ENCODE results near the gene CAPN9.
"Not testable (repeated sequence)": the region's sequence is repeated elsewhere in the genome, so short reads cannot be mapped to it uniquely, and the experiment has no call there.

Gene CAPN9

DNA sequence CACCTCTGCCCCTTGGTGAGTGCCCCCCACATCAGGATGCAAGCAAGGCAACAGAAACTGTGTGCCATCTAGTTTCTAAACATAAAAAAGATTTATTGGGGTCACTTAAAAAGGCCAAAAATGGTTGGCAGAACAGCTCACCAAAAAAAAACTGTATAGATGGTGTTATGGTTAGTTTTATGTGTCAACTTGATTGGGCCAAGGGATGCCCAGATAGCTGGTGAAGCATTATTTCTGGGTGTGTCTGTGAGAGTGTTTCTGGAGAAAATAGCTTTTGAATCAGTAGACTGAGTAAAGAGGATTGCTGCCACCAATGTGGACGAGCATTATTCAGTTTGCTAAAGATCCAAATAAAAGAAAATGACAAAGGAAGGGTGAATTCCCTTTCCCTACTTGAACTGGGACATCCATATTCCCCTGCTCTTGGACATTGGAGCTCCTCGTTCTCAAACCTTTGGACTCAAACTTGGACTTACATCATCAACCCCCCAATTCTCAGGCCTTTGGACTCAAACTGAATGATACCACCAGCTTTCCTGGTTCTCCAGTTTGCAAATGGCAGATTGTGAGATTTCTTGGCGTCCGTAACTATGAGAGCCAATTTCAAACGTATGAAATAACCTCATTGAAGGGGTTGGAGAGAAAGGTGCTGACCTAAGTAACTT, 16.9 kb downstream of the CAPN9 start:
- TF ChIP-seq ZNF202 (tag by site-specific recombination; IDR thresholded peaks at IDR 0.05; ENCODE audit: borderline replicate concordance) (no peak), ZNF416 (tag by site-specific recombination; IDR thresholded peaks at IDR 0.05) (peak; percentile 99)
- ChIA-PET CTCF (no interaction called here), POLR2A (no interaction called here)
- H3K4me3 ChIP-seq (ENCODE audit: low read depth, low read length), result no peak overlapping the region
- H3K27ac ChIP-seq (ENCODE audit: extremely low read depth, low read depth, low read length), result no peak overlapping the region
- no peaks in the 10 kb centered on the region for H3K4me1 ChIP-seq (ENCODE audit: control insufficient read depth, insufficient read depth, low read length)
- H3K36me3 ChIP-seq (ENCODE audit: control insufficient read depth in 2 of 2, insufficient read depth in 1 of 2, low read length in 2 of 2), result no peaks in the 10 kb centered on the region
- no peaks in the 10 kb centered on the region for H3K9me3 ChIP-seq (ENCODE audit: control insufficient read depth, insufficient read depth, low read depth, low read length)

DNA sequence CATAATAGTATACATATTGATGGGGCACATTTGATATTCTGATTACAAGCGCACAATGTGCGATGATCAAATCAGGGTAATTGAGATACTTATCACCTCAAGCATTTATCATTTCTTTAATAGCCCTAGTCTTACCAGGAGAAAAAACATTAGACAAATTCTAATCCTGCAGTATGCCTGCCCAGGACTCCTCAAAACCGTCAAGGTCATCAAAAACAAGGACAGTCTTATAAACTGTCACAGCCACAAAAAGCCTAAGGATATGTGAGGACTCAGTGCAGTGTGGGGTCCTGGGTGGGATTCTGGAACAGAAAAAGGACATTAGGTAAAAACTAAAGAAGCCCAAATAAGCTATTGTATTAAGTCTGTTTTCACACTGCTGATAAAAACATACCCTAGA, 19.1 kb downstream of the CAPN9 start:
- CTCF ChIA-PET, result no interaction called here
- no peaks in the 10 kb centered on the region for H3K36me3 ChIP-seq (ENCODE audit: control insufficient read depth in 2 of 2, insufficient read depth in 1 of 2, low read length in 2 of 2)

DNA sequence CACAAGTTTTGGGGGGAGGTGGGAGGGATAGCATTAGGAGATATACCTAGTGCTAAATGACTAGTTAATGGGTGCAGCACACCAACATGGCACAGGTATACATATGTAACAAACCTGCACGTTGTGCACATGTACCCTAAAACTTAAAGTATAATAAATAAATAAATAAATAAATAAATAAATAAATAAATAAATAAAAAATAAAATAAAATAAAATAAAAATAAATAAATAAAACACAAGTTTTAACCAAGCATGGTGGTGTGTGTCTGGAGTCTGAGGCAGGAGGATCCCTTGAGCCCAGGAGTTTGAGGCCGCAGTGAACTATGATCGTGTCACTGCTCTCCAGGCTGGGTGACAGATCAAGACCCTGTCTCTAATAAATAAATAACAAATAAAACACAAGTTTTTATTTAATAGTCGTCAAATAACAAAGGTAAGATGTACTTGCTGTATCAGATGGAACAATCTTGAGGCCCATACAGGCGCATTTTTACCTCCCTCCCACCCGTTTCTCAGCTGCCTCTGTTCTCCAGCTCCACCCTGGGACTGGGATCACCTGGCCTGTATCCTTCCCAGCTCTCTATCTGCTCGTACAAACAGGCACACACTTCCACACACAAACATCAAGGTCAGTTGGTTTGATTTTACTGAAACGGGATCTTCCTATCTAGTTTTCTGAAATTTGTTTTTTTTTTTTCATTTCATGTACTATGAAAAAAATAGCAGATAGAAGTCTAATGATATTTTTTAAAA, 20.8 kb downstream of the CAPN9 start:
- H3K4me1 ChIP-seq (ENCODE audit: control insufficient read depth, insufficient read depth, low read length); H3K27ac ChIP-seq (ENCODE audit: extremely low read depth, low read depth, low read length); H3K4me3 ChIP-seq (ENCODE audit: low read depth, low read length); H3K9me3 ChIP-seq (ENCODE audit: control insufficient read depth, insufficient read depth, low read depth, low read length); H3K36me3 ChIP-seq (ENCODE audit: control insufficient read depth in 2 of 2, insufficient read depth in 1 of 2, low read length in 2 of 2): not testable (repeated sequence)
- ChIA-PET POLR2A (interaction anchor here (0.7 kb wide), 1 partner anchor 128 kb away, joined by 6 read pairs; no protein-coding TSS in a partner anchor), CTCF (interaction anchor here (0.6 kb wide), 1 partner anchor 25 kb away, joined by 3 read pairs; no protein-coding TSS in a partner anchor)
- TF ChIP-seq ZFP37 (tag by site-specific recombination; IDR thresholded peaks at IDR 0.05) (0 out of 2 replicates have a peak, but pooled peaks have one; percentile 71), ZNF623 (tag by site-specific recombination; IDR thresholded peaks at IDR 0.05) (peak; percentile 82), ZNF354C (tag by site-specific recombination; IDR thresholded peaks at IDR 0.05; ENCODE audit: borderline replicate concordance, low read depth) (0 out of 2 replicates have a peak, but pooled peaks have one; percentile 35), ZNF140 (tag by site-specific recombination; IDR thresholded peaks at IDR 0.05) (peak; percentile 64; the same call in 1 of the 2 replicates), ZNF664 (tag by site-specific recombination; IDR thresholded peaks at IDR 0.05) (peak; percentile 21; the same call in 1 of the 2 replicates), ZNF426 (tag by site-specific recombination; IDR thresholded peaks at IDR 0.05) (peak; percentile 93), ZNF558 (tag by site-specific recombination; IDR thresholded peaks at IDR 0.05) (peak; percentile 56; the same call in 1 of the 2 replicates), ZNF266 (tag by site-specific recombination; IDR thresholded peaks at IDR 0.05; ENCODE audit: low read depth) (0 out of 2 replicates have a peak, but pooled peaks have one; percentile 60), ZNF19 (tag by site-specific recombination; IDR thresholded peaks at IDR 0.05; ENCODE audit: low read depth) (0 out of 2 replicates have a peak, but pooled peaks have one; percentile 38), ZNF560 (tag by site-specific recombination; IDR thresholded peaks at IDR 0.05; ENCODE audit: borderline replicate concordance) (peak; percentile 75; the same call in 1 of the 2 replicates), ZNF510 (tag by site-specific recombination; IDR thresholded peaks at IDR 0.05; ENCODE audit: insufficient replicate concordance) (peak; percentile 68), ZNF292 (tag by site-specific recombination; IDR thresholded peaks at IDR 0.05; ENCODE audit: borderline replicate concordance, low read depth) (0 out of 2 replicates have a peak, but pooled peaks have one; percentile 43)
- TF ChIP-seq, protein P1, sequence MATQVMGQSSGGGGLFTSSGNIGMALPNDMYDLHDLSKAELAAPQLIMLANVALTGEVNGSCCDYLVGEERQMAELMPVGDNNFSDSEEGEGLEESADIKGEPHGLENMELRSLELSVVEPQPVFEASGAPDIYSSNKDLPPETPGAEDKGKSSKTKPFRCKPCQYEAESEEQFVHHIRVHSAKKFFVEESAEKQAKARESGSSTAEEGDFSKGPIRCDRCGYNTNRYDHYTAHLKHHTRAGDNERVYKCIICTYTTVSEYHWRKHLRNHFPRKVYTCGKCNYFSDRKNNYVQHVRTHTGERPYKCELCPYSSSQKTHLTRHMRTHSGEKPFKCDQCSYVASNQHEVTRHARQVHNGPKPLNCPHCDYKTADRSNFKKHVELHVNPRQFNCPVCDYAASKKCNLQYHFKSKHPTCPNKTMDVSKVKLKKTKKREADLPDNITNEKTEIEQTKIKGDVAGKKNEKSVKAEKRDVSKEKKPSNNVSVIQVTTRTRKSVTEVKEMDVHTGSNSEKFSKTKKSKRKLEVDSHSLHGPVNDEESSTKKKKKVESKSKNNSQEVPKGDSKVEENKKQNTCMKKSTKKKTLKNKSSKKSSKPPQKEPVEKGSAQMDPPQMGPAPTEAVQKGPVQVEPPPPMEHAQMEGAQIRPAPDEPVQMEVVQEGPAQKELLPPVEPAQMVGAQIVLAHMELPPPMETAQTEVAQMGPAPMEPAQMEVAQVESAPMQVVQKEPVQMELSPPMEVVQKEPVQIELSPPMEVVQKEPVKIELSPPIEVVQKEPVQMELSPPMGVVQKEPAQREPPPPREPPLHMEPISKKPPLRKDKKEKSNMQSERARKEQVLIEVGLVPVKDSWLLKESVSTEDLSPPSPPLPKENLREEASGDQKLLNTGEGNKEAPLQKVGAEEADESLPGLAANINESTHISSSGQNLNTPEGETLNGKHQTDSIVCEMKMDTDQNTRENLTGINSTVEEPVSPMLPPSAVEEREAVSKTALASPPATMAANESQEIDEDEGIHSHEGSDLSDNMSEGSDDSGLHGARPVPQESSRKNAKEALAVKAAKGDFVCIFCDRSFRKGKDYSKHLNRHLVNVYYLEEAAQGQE (tag by site-specific recombination; IDR thresholded peaks at IDR 0.05), result peak; percentile 78
- TF ChIP-seq, protein P2, sequence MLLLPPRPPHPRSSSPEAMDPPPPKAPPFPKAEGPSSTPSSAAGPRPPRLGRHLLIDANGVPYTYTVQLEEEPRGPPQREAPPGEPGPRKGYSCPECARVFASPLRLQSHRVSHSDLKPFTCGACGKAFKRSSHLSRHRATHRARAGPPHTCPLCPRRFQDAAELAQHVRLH (tag by site-specific recombination; IDR thresholded peaks at IDR 0.05), result peak; percentile 70; the same call in 1 of the 2 replicates
- TF ChIP-seq, protein P3, sequence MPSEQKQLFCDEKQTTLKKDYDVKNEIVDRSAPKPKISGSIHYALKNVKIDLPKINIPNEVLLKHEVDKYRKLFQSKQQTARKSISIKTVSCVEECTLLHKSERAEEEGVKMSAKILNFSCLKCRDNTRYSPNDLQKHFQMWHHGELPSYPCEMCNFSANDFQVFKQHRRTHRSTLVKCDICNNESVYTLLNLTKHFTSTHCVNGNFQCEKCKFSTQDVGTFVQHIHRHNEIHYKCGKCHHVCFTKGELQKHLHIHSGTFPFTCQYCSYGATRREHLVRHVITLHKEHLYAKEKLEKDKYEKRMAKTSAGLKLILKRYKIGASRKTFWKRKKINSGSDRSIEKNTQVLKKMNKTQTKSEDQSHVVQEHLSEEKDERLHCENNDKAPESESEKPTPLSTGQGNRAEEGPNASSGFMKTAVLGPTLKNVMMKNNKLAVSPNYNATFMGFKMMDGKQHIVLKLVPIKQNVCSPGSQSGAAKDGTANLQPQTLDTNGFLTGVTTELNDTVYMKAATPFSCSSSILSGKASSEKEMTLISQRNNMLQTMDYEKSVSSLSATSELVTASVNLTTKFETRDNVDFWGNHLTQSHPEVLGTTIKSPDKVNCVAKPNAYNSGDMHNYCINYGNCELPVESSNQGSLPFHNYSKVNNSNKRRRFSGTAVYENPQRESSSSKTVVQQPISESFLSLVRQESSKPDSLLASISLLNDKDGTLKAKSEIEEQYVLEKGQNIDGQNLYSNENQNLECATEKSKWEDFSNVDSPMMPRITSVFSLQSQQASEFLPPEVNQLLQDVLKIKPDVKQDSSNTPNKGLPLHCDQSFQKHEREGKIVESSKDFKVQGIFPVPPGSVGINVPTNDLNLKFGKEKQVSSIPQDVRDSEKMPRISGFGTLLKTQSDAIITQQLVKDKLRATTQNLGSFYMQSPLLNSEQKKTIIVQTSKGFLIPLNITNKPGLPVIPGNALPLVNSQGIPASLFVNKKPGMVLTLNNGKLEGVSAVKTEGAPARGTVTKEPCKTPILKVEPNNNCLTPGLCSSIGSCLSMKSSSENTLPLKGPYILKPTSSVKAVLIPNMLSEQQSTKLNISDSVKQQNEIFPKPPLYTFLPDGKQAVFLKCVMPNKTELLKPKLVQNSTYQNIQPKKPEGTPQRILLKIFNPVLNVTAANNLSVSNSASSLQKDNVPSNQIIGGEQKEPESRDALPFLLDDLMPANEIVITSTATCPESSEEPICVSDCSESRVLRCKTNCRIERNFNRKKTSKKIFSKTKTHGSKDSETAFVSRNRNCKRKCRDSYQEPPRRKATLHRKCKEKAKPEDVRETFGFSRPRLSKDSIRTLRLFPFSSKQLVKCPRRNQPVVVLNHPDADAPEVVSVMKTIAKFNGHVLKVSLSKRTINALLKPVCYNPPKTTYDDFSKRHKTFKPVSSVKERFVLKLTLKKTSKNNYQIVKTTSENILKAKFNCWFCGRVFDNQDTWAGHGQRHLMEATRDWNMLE (tag by site-specific recombination; conservative IDR thresholded peaks at IDR 0.05; ENCODE audit: low read depth), result peak; percentile 94

More for the DNA sequence above, 19.1 kb downstream of the CAPN9 start:
- no peak overlapping the region for H3K27ac ChIP-seq (ENCODE audit: extremely low read depth, low read depth, low read length)
- H3K4me3 ChIP-seq (ENCODE audit: low read depth, low read length), result no peak overlapping the region
- H3K9me3 ChIP-seq (ENCODE audit: control insufficient read depth, insufficient read depth, low read depth, low read length), result no peaks in the 10 kb centered on the region
- POLR2A ChIA-PET, result no interaction called here
- no peaks in the 10 kb centered on the region for H3K4me1 ChIP-seq (ENCODE audit: control insufficient read depth, insufficient read depth, low read length)
- TF ChIP-seq ZFHX2 (tag by site-specific recombination; conservative IDR thresholded peaks at IDR 0.05) (no peak), ZNF16 (tag by site-specific recombination; IDR thresholded peaks at IDR 0.05; ENCODE audit: low read depth) (no peak), ZNF473 (tag by site-specific recombination; IDR thresholded peaks at IDR 0.05) (no peak), MEIS1 (CRISPR knock-in tag; IDR thresholded peaks at IDR 0.05; ENCODE audit: borderline replicate concordance) (no peak), ZXDB (tag by site-specific recombination; IDR thresholded peaks at IDR 0.05) (no peak), ZNF610 (tag by site-specific recombination; IDR thresholded peaks at IDR 0.05; ENCODE audit: borderline replicate concordance) (no peak), ZNF292 (tag by site-specific recombination; IDR thresholded peaks at IDR 0.05; ENCODE audit: borderline replicate concordance, low read depth) (no peak), SCRT1 (tag by site-specific recombination; IDR thresholded peaks at IDR 0.05; ENCODE audit: borderline replicate concordance) (no peak)
